Neural progenitor cell (in vitro differentiated cells): ENCODE measurements around the gene AP4M1. TPM values are rescaled to one million over a fixed set of nuclear protein-coding genes. Genes with fewer than 3 reads are reported as not detected.

ENCODE experiments used
- DNase-seq: peaks from one replicate; pipeline ENCODE4 v3.0.0-alpha.2; 2016; ENCODE audit warnings: low spot score
- H2AFZ ChIP-seq: fragments of 200-600 bp; sonication (generic); replicated peaks from 2 replicates; pipeline ENCODE4 v1.6.1; 2016; ENCODE audit warnings: antibody characterized with exemption
- H3F3A ChIP-seq: fragments of 200-600 bp; sonication (generic); 2 replicates; pipeline ENCODE4 v1.6.1; 2016; ENCODE audit warnings: antibody characterized with exemption, low read depth
- H3K27ac ChIP-seq: fragments of 200-600 bp; sonication (generic); 2 replicates; pipeline ENCODE4 v1.5.1; 2016; ENCODE audit warnings: mild to moderate bottlenecking
- H3K27me3 ChIP-seq: fragments of 200-600 bp; sonication (generic); 2 replicates; pipeline ENCODE4 v1.6.1; 2016; ENCODE audit warnings: mild to moderate bottlenecking, moderate library complexity
- H3K36me3 ChIP-seq: fragments of 200-600 bp; sonication (generic); 2 replicates; pipeline ENCODE4 v1.5.1; 2016
- H3K4me1 ChIP-seq: fragments of 200-600 bp; sonication (generic); 2 replicates; pipeline ENCODE4 v1.6.1; 2016; ENCODE audit warnings: mixed run types
- H3K4me2 ChIP-seq: fragments of 200-600 bp; sonication (generic); 2 replicates; pipeline ENCODE4 v1.6.1; 2016
- H3K4me3 ChIP-seq: fragments of 200-600 bp; sonication (generic); 2 replicates; pipeline ENCODE4 v1.5.1; 2016
- H3K79me2 ChIP-seq: fragments of 200-600 bp; sonication (generic); 2 replicates; pipeline ENCODE4 v1.6.1; 2016; ENCODE audit warnings: low read depth
- H3K9ac ChIP-seq: fragments of 200-600 bp; sonication (generic); 2 replicates; pipeline ENCODE4 v1.6.1; 2016
- H3K9me3 ChIP-seq: fragments of 200-600 bp; sonication (generic); 2 replicates; pipeline ENCODE4 v1.5.1; 2016; ENCODE audit warnings: low read depth
- H4K20me1 ChIP-seq: fragments of 200-600 bp; sonication (generic); 2 replicates; pipeline ENCODE4 v1.6.1; 2016; ENCODE audit warnings: low read depth
- H3K27ac Mint-ChIP-seq: 3 replicates; pipeline ENCODE4 v1.8.0; 2021; ENCODE audit warnings: mixed read lengths
- H3K27me3 Mint-ChIP-seq: 2 replicates; pipeline ENCODE4 v1.8.0; 2022; ENCODE audit warnings: low read depth, mild to moderate bottlenecking, inconsistent platforms, moderate library complexity, mixed read lengths; ENCODE audit not compliant: insufficient read depth
- H3K36me3 Mint-ChIP-seq: 3 replicates; pipeline ENCODE4 v1.8.0; 2021; ENCODE audit warnings: mixed read lengths
- H3K4me1 Mint-ChIP-seq: 3 replicates; pipeline ENCODE4 v1.8.0; 2021; ENCODE audit warnings: mixed read lengths
- H3K4me3 Mint-ChIP-seq: 3 replicates; pipeline ENCODE4 v1.8.0; 2021; ENCODE audit warnings: mild to moderate bottlenecking, moderate library complexity, mixed read lengths
- H3K9me3 Mint-ChIP-seq: 3 replicates; pipeline ENCODE4 v1.8.0; 2020; ENCODE audit warnings: mixed read lengths
- CTCF ChIP-seq: fragments of 200-600 bp; sonication (generic); IDR thresholded peaks from 2 replicates; pipeline ENCODE4 v1.5.1; 2017; ENCODE audit warnings: antibody characterized with exemption, mild to moderate bottlenecking
- EZH2 ChIP-seq: fragments of 200-600 bp; sonication (generic); IDR thresholded peaks from 2 replicates; pipeline ENCODE4 v1.6.1; 2017; ENCODE audit warnings: antibody characterized with exemption, mild to moderate bottlenecking, moderate library complexity
- EZH2phosphoT487 ChIP-seq: fragments of 200-600 bp; sonication (generic); IDR thresholded peaks from 2 replicates; pipeline ENCODE4 v1.6.1; 2017; ENCODE audit warnings: antibody characterized with exemption
- total RNA-seq: library from RNA; depleted of rRNA; stranded (reverse); fragments of >200 nt; gene quantifications from 2 replicates; pipeline ENCODE4 v1.2.3, GENCODE V29; 2015; ENCODE audit warnings: low replicate concordance

Gene AP4M1
- total RNA-seq, 1 donor from 2014 or later, result 15.3 TPM

- Histone ChIP-seq H3F3A (peaks cover 34% of the 10 kb centered on the region), H3K27ac (no peak overlapping the region), H3K27me3 (no peaks in the 10 kb centered on the region), H4K20me1 (peaks cover 2% of the 10 kb centered on the region), H3K9me3 (peaks cover 51% of the 10 kb centered on the region), H3K4me1 (peaks cover 1% of the 10 kb centered on the region), H3K4me3 (no peak overlapping the region), H3K9ac (no peak overlapping the region), H2AFZ (no peak overlapping the region), H3K4me2 (no peak overlapping the region), H3K79me2 (peaks cover 52% of the 10 kb centered on the region), H3K36me3 (peaks cover 88% of the 10 kb centered on the region)
- peaks cover 82% of the 10 kb centered on the region for H3K9me3 Mint-ChIP-seq
- peaks cover 89% of the 10 kb centered on the region for H3K36me3 Mint-ChIP-seq
- H3K27me3 Mint-ChIP-seq, result peaks cover 33% of the 10 kb centered on the region
- no peak for TF ChIP-seq EZH2phosphoT487
- no peak for TF ChIP-seq EZH2
- no peak for TF ChIP-seq CTCF
- no peak overlapping the region for H3K4me3 Mint-ChIP-seq
- H3K27ac Mint-ChIP-seq, result no peak overlapping the region
- no peaks in the 10 kb centered on the region for H3K4me1 Mint-ChIP-seq
- no peak for DNase-seq
Measured at GRCh38 chr7:100074841-100075240, 26.6 kb upstream of the AP4M1 start.

- Mint-ChIP-seq H3K27ac (no peak overlapping the region), H3K4me1 (peaks cover 4% of the 10 kb centered on the region), H3K36me3 (peaks cover 88% of the 10 kb centered on the region), H3K27me3 (peaks cover 35% of the 10 kb centered on the region), H3K9me3 (peaks cover 81% of the 10 kb centered on the region), H3K4me3 (no peak overlapping the region)
- Histone ChIP-seq H3F3A (peaks cover 28% of the 10 kb centered on the region), H4K20me1 (peaks cover 8% of the 10 kb centered on the region), H3K4me2 (no peak overlapping the region), H3K9me3 (peaks cover 46% of the 10 kb centered on the region), H3K79me2 (peaks cover 58% of the 10 kb centered on the region), H3K4me3 (no peak overlapping the region), H3K9ac (no peak overlapping the region), H2AFZ (no peak overlapping the region), H3K4me1 (peaks cover 7% of the 10 kb centered on the region), H3K27me3 (no peaks in the 10 kb centered on the region), H3K27ac (no peak overlapping the region), H3K36me3 (peaks cover 82% of the 10 kb centered on the region)
- TF ChIP-seq CTCF, result no peak
- TF ChIP-seq EZH2, result no peak
- no peak for TF ChIP-seq EZH2phosphoT487
- no peak for DNase-seq
Measured at GRCh38 chr7:100075418-100075817, 26.0 kb upstream of the AP4M1 start.

- Histone ChIP-seq H4K20me1 (peaks cover 9% of the 10 kb centered on the region), H2AFZ (no peak overlapping the region), H3F3A (peaks cover 14% of the 10 kb centered on the region), H3K27me3 (no peaks in the 10 kb centered on the region), H3K27ac (no peak overlapping the region), H3K36me3 (peaks cover 65% of the 10 kb centered on the region), H3K9ac (no peak overlapping the region), H3K79me2 (peaks cover 70% of the 10 kb centered on the region), H3K4me1 (peaks cover 8% of the 10 kb centered on the region), H3K4me3 (no peak overlapping the region), H3K4me2 (no peak overlapping the region), H3K9me3 (peaks cover 28% of the 10 kb centered on the region)
- Mint-ChIP-seq H3K9me3 (peaks cover 68% of the 10 kb centered on the region), H3K4me1 (peaks cover 9% of the 10 kb centered on the region), H3K27me3 (peaks cover 27% of the 10 kb centered on the region), H3K4me3 (peak overlapping the region; percentile 27), H3K27ac (no peak overlapping the region), H3K36me3 (peaks cover 75% of the 10 kb centered on the region)
- no peak for TF ChIP-seq CTCF
- TF ChIP-seq EZH2, result no peak
- TF ChIP-seq EZH2phosphoT487, result no peak
- no peak for DNase-seq
Measured at GRCh38 chr7:100077205-100077604, 24.2 kb upstream of the AP4M1 start.
